Measurements from ENCODE around the gene AACS. TPM values are rescaled to one million over a fixed set of nuclear protein-coding genes. Genes with fewer than 3 reads are reported as not detected.
"Not testable (repeated sequence)": the region's sequence is repeated elsewhere in the genome, so short reads cannot be mapped to it uniquely, and the experiment has no call there.

The AACS gene
- total and polyA plus RNA-seq, 3 experiments from 2014 or later, result 11.8 to 16.7 (median 16.1) TPM

- H3K4me3 ChIP-seq (ENCODE audit: low read length); H3K27ac Mint-ChIP-seq; H3K27ac ChIP-seq (ENCODE audit: low read depth, low read length); H3K9me3 ChIP-seq (ENCODE audit: low read length); H3K9me3 Mint-ChIP-seq; H3K36me3 ChIP-seq (ENCODE audit: insufficient read depth, low read length); H3K36me3 Mint-ChIP-seq; H3K27me3 ChIP-seq (ENCODE audit: insufficient read depth, low read length, poor library complexity, severe bottlenecking); DNase-seq: not testable (repeated sequence)
- ChIA-PET POLR2A (interaction anchor here (1.5 kb wide), 1 partner anchor 14 kb away, joined by 3 read pairs; no protein-coding TSS in a partner anchor), CTCF (interaction anchor here (1.8 kb wide), 1 partner anchor 13 kb away, joined by 4 read pairs; no protein-coding TSS in a partner anchor)
- peaks cover 15 to 25% (median 19%) of the 10 kb centered on the region in 3 donors for H3K4me1 Mint-ChIP-seq
- peak overlapping the region in 3 of 7 donors; percentile 8 to 77 (median 37) for H3K4me3 Mint-ChIP-seq
- H3K4me1 ChIP-seq (ENCODE audit: insufficient read depth, low read length), result peaks cover 10% of the 10 kb centered on the region
- H3K27me3 Mint-ChIP-seq, result peaks cover 9 to 15% of the 10 kb centered on the region in 2 donors
These were observed 1.7 kb upstream of the AACS start for GRCh38 chr12:125063522-125063921.

- H3K4me1 ChIP-seq (ENCODE audit: insufficient read depth, low read length), result peaks cover 10% of the 10 kb centered on the region
- no peaks in the 10 kb centered on the region for H3K27me3 ChIP-seq (ENCODE audit: insufficient read depth, low read length, poor library complexity, severe bottlenecking)
- H3K27ac Mint-ChIP-seq, result peak overlapping the region in 4 of 8 donors; percentile 15 to 87 (median 56)
- H3K36me3 Mint-ChIP-seq, result no peaks in the 10 kb centered on the region
- no peaks in the 10 kb centered on the region for H3K36me3 ChIP-seq (ENCODE audit: insufficient read depth, low read length)
- H3K4me1 Mint-ChIP-seq, result peaks cover 15 to 25% (median 19%) of the 10 kb centered on the region in 3 donors
- CTCF ChIA-PET, result interaction anchor here (0.9 to 1.8 kb wide), 3 partner anchors 14 to 124 kb away, joined by 3 to 4 read pairs (median 4); no protein-coding TSS in a partner anchor
- peak overlapping the region; percentile 62 for H3K4me3 ChIP-seq (ENCODE audit: low read length)
- H3K4me3 Mint-ChIP-seq, result peak overlapping the region; percentile 77 to 91 (median 79)
- H3K9me3 Mint-ChIP-seq, result no peaks in the 10 kb centered on the region
- no peak for DNase-seq
- peaks cover 3 to 10% of the 10 kb centered on the region in 2 donors for H3K27me3 Mint-ChIP-seq
- no peak overlapping the region for H3K27ac ChIP-seq (ENCODE audit: low read depth, low read length)
- POLR2A ChIA-PET, result interaction anchor here (0.6 to 1.5 kb wide), 3 partner anchors 15 to 1529 kb away, joined by 3 read pairs; partner anchors contain the start of gene BRI3BP
- no peaks in the 10 kb centered on the region for H3K9me3 ChIP-seq (ENCODE audit: low read length)
These were observed 743 bp upstream of the AACS start for GRCh38 chr12:125064492-125064891.

GRCh38 chr12:125065919-125066570 is 810 bp downstream of the AACS start:
- H3K4me1 ChIP-seq (ENCODE audit: insufficient read depth, low read length), result peaks cover 10% of the 10 kb centered on the region
- H3K27me3 ChIP-seq (ENCODE audit: insufficient read depth, low read length, poor library complexity, severe bottlenecking), result no peaks in the 10 kb centered on the region
- Mint-ChIP-seq H3K36me3 (peaks cover 0 to 2% (median under 1%) of the 10 kb centered on the region in 3 donors), H3K27me3 (peaks cover 1 to 3% of the 10 kb centered on the region in 2 donors), H3K27ac (peak overlapping the region; percentile 36 to 88 (median 66)), H3K4me1 (peaks cover 15 to 25% (median 19%) of the 10 kb centered on the region in 3 donors), H3K4me3 (peak overlapping the region; percentile 77 to 91 (median 83)), H3K9me3 (no peaks in the 10 kb centered on the region)
- H3K9me3 ChIP-seq (ENCODE audit: low read length), result no peaks in the 10 kb centered on the region
- peak overlapping the region; percentile 66 for H3K4me3 ChIP-seq (ENCODE audit: low read length)
- POLR2A ChIA-PET, result interaction anchor here (0.7 kb wide), 1 partner anchor 78 kb away, joined by 3 read pairs; no protein-coding TSS in a partner anchor
- CTCF ChIA-PET, result no interaction called here
- peak in 1 of 5 donors; percentile 52 for DNase-seq
- H3K36me3 ChIP-seq (ENCODE audit: insufficient read depth, low read length), result no peaks in the 10 kb centered on the region
- peak overlapping the region; percentile 24 for H3K27ac ChIP-seq (ENCODE audit: low read depth, low read length)

- Histone ChIP-seq H3K9me3 (ENCODE audit: low read length) (no peaks in the 10 kb centered on the region), H3K4me3 (ENCODE audit: low read length) (no peak overlapping the region), H3K4me1 (ENCODE audit: insufficient read depth, low read length) (peaks cover 10% of the 10 kb centered on the region), H3K36me3 (ENCODE audit: insufficient read depth, low read length) (no peaks in the 10 kb centered on the region), H3K27ac (ENCODE audit: low read depth, low read length) (no peak overlapping the region), H3K27me3 (ENCODE audit: insufficient read depth, low read length, poor library complexity, severe bottlenecking) (no peaks in the 10 kb centered on the region)
- POLR2A ChIA-PET, result no interaction called here
- DNase-seq, result no peak
- Mint-ChIP-seq H3K27ac (peak overlapping the region in 2 of 8 donors; percentile 45 to 80), H3K4me1 (peaks cover 15 to 25% (median 19%) of the 10 kb centered on the region in 3 donors), H3K36me3 (peaks cover 0 to 7% (median 7%) of the 10 kb centered on the region in 3 donors), H3K4me3 (peak overlapping the region in 3 of 7 donors; percentile 63 to 71 (median 65)), H3K27me3 (peaks cover 0 to 1% of the 10 kb centered on the region in 2 donors), H3K9me3 (no peaks in the 10 kb centered on the region)
- CTCF ChIA-PET, result interaction anchor here (0.6 kb wide), 1 partner anchor 135 kb away, joined by 4 read pairs; no protein-coding TSS in a partner anchor
These were observed 3.2 kb downstream of the AACS start for GRCh38 chr12:125068391-125068790.

- Mint-ChIP-seq H3K4me3 (peak overlapping the region in 3 of 7 donors; percentile 34 to 77 (median 63)), H3K4me1 (peaks cover 12 to 22% (median 17%) of the 10 kb centered on the region in 3 donors), H3K36me3 (peaks cover 0 to 12% (median 11%) of the 10 kb centered on the region in 3 donors), H3K27me3 (peaks cover 0 to 1% of the 10 kb centered on the region in 2 donors), H3K9me3 (no peaks in the 10 kb centered on the region), H3K27ac (peak overlapping the region in 1 of 8 donors; percentile 29)
- Histone ChIP-seq H3K4me3 (ENCODE audit: low read length) (no peak overlapping the region), H3K4me1 (ENCODE audit: insufficient read depth, low read length) (peaks cover 8% of the 10 kb centered on the region), H3K27me3 (ENCODE audit: insufficient read depth, low read length, poor library complexity, severe bottlenecking) (no peaks in the 10 kb centered on the region), H3K36me3 (ENCODE audit: insufficient read depth, low read length) (no peaks in the 10 kb centered on the region), H3K9me3 (ENCODE audit: low read length) (no peaks in the 10 kb centered on the region), H3K27ac (ENCODE audit: low read depth, low read length) (no peak overlapping the region)
- ChIA-PET CTCF (interaction anchor here (1.1 kb wide), 1 partner anchor 129 kb away, joined by 4 read pairs; no protein-coding TSS in a partner anchor), POLR2A (no interaction called here)
- DNase-seq, result no peak
These were observed 4.4 kb downstream of the AACS start for GRCh38 chr12:125069616-125070015.

- H3K4me3 Mint-ChIP-seq, result peak overlapping the region in 1 of 7 donors; percentile 56
- Histone ChIP-seq H3K9me3 (ENCODE audit: low read length) (no peaks in the 10 kb centered on the region), H3K36me3 (ENCODE audit: insufficient read depth, low read length) (no peaks in the 10 kb centered on the region), H3K4me3 (ENCODE audit: low read length) (no peak overlapping the region), H3K4me1 (ENCODE audit: insufficient read depth, low read length) (peaks cover 5% of the 10 kb centered on the region), H3K27ac (ENCODE audit: low read depth, low read length) (no peak overlapping the region), H3K27me3 (ENCODE audit: insufficient read depth, low read length, poor library complexity, severe bottlenecking) (no peaks in the 10 kb centered on the region)
- H3K9me3 Mint-ChIP-seq, result no peaks in the 10 kb centered on the region
- peaks cover 0 to 12% (median 11%) of the 10 kb centered on the region in 3 donors for H3K36me3 Mint-ChIP-seq
- H3K27ac Mint-ChIP-seq, result no peak overlapping the region
- H3K4me1 Mint-ChIP-seq, result peaks cover 9 to 18% (median 12%) of the 10 kb centered on the region in 3 donors
- DNase-seq, result no peak
- POLR2A ChIA-PET, result no interaction called here
- CTCF ChIA-PET, result interaction anchor here (1.1 kb wide), 1 partner anchor 130 kb away, joined by 4 read pairs; no protein-coding TSS in a partner anchor
- peaks cover 0 to 1% of the 10 kb centered on the region in 2 donors for H3K27me3 Mint-ChIP-seq
These were observed 4.9 kb downstream of the AACS start for GRCh38 chr12:125070112-125070511.

GRCh38 chr12:125070661-125071390 is 5.6 kb downstream of the AACS start:
- H3K27ac ChIP-seq (ENCODE audit: low read depth, low read length), result no peak overlapping the region
- Mint-ChIP-seq H3K36me3 (peaks cover 0 to 15% (median 11%) of the 10 kb centered on the region in 3 donors), H3K27me3 (peaks cover 0 to under 1% of the 10 kb centered on the region in 2 donors), H3K4me3 (peak overlapping the region in 1 of 7 donors; percentile 56), H3K27ac (peak overlapping the region in 1 of 8 donors; percentile 22), H3K9me3 (no peaks in the 10 kb centered on the region), H3K4me1 (peaks cover 9 to 16% (median 12%) of the 10 kb centered on the region in 3 donors)
- no peak for DNase-seq
- ChIA-PET POLR2A (no interaction called here), CTCF (no interaction called here)
- no peaks in the 10 kb centered on the region for H3K9me3 ChIP-seq (ENCODE audit: low read length)
- no peaks in the 10 kb centered on the region for H3K27me3 ChIP-seq (ENCODE audit: insufficient read depth, low read length, poor library complexity, severe bottlenecking)
- H3K4me1 ChIP-seq (ENCODE audit: insufficient read depth, low read length), result peaks cover 3% of the 10 kb centered on the region
- no peak overlapping the region for H3K4me3 ChIP-seq (ENCODE audit: low read length)
- no peaks in the 10 kb centered on the region for H3K36me3 ChIP-seq (ENCODE audit: insufficient read depth, low read length)

All from CD8-positive, alpha-beta memory T cell (primary cell).